ENCODE data around the gene RNU1-1.
"Not testable (repeated sequence)": the region's sequence is repeated elsewhere in the genome, so short reads cannot be mapped to it uniquely, and the experiment has no call there.

GRCh38 chr1:16534239-16534828 is 20.2 kb upstream of the RNU1-1 start:
- TF ChIP-seq CEBPB (IDR thresholded peaks at IDR 0.05; ENCODE audit: borderline replicate concordance in 1 of 2, low read depth in 2 of 2, low read length in 2 of 2); ZNF592 (IDR thresholded peaks at IDR 0.05); ZNF384 (IDR thresholded peaks at IDR 0.05; ENCODE audit: borderline replicate concordance, low read depth, low read length); TARDBP (IDR thresholded peaks at IDR 0.05; ENCODE audit: borderline replicate concordance); WRNIP1 (IDR thresholded peaks at IDR 0.05; ENCODE audit: borderline replicate concordance, low read depth, low read length): not testable (repeated sequence)

All from GM12878 (cell line).